ENCODE results near the gene GPSM3.
"Not testable (repeated sequence)": the region's sequence is repeated elsewhere in the genome, so short reads cannot be mapped to it uniquely, and the experiment has no call there.

Gene GPSM3, protein sequence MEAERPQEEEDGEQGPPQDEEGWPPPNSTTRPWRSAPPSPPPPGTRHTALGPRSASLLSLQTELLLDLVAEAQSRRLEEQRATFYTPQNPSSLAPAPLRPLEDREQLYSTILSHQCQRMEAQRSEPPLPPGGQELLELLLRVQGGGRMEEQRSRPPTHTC

DNA sequence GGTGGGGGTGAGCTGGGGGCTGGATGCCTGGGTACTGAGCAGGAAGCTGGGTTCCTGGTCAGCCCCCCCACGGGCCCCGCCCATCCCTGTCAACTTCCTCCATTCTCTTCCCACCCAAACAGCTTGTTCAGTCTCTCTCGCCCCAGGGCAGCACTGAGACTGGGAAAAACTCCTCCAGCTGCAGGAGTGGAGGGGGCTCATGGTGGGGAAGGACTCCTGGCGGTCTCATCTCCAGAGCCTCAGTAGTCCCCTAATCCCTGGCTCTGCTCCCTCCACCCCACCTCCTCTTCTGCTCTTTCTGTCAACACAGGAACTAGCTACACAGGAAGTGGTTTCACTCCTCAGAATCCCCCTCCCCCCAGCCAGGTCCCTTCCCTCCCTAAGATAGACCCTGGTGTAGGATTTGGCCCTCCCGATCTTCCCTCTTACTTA is at the start of gene GPSM3:
Gene GPSM3, minus strand, starts transcription at position 36 of the 432 bp plus-strand sequence. CDS start 130 bp downstream, outside the sequence.
- DNase-seq: peak in 9 of 42 donors; percentile 23 to 46 (median 37)
- intact Hi-C loops (cut with DNase I): no loop called here

GRCh38 chr6:32240686-32241085 is 48.2 kb upstream of the GPSM3 start:
- intact Hi-C loops (cut with DNase I): no loop called here
- no peak for DNase-seq

GRCh38 chr6:32239462-32239861 is 47.0 kb upstream of the GPSM3 start:
- no peak for DNase-seq
- intact Hi-C loops (cut with DNase I): no loop called here

DNA sequence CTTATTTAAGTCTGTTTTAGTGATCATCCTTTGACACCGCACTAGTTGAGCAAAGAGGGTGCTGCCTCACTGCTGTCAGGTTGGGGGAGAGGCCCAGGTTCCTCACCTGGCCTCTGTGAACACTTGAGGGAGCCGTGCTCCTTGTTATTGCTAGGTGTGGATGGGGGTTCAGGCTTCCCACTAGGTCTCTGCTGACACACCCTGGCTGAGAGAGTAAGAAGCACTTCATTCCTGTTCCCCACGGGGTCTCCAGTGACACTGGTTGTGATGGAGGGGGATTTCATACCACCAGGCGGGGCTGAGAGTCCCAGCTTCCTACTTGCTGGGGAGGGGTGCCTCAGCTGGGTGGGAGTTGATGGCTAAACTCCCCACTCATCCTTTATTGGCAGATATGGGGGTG is 42.5 kb upstream of the GPSM3 start:
- no peak for DNase-seq
- intact Hi-C loops (cut with DNase I): no loop called here

DNA sequence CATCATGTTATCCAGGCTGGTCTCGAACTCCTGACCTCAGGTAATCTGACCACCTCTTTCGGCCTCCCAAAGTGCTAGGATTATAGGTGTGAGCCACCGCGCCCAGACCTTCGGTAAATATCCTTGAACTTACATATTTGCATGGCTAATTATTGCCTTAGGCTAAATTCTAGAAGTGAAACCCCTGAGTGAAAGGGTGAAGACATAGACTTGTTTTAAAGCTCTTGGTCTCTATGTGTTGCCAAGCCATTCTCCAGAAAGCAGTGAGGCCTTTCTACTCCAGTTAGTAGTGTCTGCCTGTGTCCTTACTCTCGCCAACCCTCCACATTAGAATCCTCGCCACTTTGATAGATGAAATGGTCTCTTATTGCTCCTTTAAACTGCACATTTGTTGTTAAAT is 34.0 kb upstream of the GPSM3 start:
- intact Hi-C loops (cut with DNase I): no loop called here
- no peak for DNase-seq

DNA sequence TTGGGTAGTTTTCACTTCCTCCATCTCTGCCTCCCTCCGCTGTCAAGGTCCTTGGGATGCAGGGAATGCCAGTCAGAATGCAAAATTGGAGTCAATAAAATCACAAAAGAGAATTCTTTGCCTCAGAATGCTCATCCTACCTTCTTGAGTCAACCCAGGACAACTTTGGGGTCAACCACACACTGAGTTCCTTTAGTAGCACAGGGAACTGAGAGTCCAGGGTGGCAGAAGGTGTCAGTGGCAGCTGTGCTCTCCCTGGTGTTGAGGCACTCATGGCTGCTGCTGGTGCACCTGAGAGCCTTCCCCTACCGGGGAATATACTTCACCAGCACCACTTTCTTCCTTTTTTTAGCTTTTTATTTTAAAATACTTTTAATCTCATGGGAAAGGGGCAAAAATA is 32.3 kb upstream of the GPSM3 start:
- no peak for DNase-seq
- intact Hi-C loops (cut with DNase I): no loop called here

- intact Hi-C loops (cut with DNase I): no loop called here
- DNase-seq: peak in 1 of 42 donors; percentile 16
Measured at GRCh38 chr6:32223258-32224235, 31.1 kb upstream of the GPSM3 start, which contains the start of gene NOTCH4. Gene NOTCH4, minus strand, starts transcription at chr6:32224067. Its CDS starts 139 bp downstream, at chr6:32223928.

GRCh38 chr6:32222333-32223230 is 30.1 kb upstream of the GPSM3 start:
- intact Hi-C loops (cut with DNase I): no loop called here
- peak in 1 of 42 donors; percentile 29 for DNase-seq

- intact Hi-C loops (cut with DNase I): no loop called here
- DNase-seq: peak in 1 of 42 donors; percentile 29
Measured at GRCh38 chr6:32220021-32220420, 27.6 kb upstream of the GPSM3 start.

DNA sequence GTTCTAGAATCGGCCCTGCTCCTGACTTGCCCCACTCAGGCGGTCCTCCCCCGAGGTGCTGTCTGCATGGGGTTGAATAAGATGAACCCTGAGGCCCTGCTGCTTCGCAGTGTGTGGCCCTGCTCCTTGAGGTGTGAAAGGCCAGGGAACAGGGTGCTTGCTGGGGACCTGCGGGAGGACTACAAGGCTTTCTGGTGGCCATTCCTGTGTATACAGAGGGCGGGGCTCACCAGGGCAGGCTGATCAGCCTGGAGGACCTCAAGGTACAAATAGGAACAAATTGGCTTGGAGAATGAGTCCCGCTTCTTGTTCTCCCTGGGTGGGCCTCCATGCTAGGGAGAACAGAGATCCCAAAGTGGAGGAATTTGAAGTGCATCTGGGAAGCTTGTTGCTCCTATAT is 25.7 kb upstream of the GPSM3 start:
- intact Hi-C loops (cut with DNase I): no loop called here
- DNase-seq: peak in 1 of 42 donors; percentile 19

DNA sequence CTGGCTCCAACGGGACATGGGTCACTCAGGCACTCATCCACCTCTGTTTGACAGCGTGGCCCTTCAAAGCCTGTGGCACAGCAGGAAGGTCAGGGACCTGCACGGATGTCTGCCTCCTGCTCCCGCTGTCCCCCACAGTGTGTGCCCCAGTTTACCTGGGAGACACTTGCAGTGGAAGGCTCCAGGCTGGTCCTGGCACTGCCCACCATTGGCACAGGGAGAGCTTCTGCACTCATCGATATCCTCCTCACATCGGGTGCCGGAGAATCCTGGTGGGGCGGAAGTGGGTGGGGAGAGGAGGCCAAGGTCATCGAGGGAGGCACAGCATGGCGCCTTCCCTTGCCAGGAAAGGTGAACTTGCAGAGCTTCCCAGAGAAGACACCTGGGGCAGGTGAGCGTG is 24.6 kb upstream of the GPSM3 start:
- intact Hi-C loops (cut with DNase I): no loop called here
- peak in 1 of 42 donors; percentile 24 for DNase-seq

- intact Hi-C loops (cut with DNase I): no loop called here
- DNase-seq: peak in 1 of 42 donors; percentile 5
Measured at GRCh38 chr6:32216285-32216684, 23.8 kb upstream of the GPSM3 start.

GRCh38 chr6:32215617-32216016 is 23.2 kb upstream of the GPSM3 start:
- no peak for DNase-seq
- intact Hi-C loops (cut with DNase I): no loop called here

DNA sequence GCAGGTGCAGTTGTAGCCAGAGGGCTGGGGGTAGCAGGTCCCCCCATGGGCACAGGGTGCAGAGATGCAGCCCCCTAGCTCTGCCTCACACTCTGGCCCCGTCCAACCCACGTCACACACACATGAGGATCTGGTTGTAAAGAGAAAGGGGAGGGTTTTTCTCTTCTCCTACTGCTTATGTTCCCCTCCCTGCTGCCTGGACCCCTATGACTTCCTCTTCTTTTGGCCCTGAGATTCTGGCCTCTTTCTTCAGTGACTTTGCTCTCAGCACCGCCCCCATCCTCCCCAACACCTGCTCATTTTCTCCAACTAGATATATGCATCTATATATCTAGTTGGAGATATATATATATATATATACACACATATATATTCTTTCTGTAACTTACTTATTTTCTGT is 21.7 kb upstream of the GPSM3 start:
- intact Hi-C loops (cut with DNase I): no loop called here
- no peak for DNase-seq

DNA sequence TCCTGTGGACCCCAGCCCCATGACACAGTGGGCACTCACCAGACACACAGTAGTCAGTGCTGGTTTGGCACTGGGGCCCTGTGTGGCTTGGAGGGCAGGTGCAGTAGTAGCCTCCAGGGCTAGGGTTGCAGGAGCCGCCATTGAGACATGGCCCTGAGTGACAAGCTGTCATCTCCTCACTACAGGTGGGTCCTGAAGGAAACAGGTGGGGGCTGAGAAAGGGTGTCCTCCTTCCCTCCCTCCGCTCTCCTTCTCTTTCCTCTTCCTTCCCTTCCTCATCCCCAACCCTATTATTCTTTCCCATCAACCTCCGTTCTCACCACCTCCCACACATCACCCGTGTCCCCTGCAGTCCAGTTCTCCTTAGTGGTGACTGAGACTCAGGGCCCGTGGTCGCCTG is 21.2 kb upstream of the GPSM3 start:
- peak in 1 of 42 donors; percentile 24 for DNase-seq
- intact Hi-C loops (cut with DNase I): no loop called here

DNA sequence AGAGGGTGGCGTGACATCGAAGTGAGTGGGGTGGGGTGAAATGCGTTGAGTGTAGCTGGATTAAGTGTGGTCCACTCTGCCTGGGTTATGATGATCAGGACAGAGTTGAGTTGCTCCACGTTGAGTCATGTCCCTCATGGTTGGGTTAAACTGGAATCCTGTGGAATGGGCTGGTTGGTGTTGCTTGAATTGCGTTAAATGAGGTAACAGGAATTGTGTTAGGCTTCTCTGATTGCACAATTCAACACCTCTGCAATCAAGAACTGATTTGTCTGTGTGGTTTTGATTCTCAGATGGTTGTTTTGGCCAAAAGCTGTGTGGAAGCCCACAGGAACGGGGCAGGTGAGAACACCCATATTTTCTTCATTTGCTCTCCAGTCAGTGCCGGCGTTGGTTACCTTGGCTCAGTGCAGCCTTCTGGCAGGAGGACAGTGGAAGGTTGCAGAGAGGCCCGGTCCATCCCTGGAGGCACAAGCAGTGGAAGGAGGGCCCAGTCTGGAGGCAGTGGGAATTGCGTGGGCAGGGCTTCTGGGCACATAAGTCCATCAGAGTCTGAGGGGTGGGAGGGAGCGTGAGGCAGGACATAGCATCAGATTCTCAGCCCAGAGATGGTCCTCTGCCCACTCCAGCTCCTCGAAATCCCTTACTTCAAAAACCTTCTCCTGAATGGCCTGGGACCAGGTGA is 19.8 kb upstream of the GPSM3 start:
- intact Hi-C loops (cut with DNase I): no loop called here
- DNase-seq: peak in 1 of 42 donors; percentile 21

DNA sequence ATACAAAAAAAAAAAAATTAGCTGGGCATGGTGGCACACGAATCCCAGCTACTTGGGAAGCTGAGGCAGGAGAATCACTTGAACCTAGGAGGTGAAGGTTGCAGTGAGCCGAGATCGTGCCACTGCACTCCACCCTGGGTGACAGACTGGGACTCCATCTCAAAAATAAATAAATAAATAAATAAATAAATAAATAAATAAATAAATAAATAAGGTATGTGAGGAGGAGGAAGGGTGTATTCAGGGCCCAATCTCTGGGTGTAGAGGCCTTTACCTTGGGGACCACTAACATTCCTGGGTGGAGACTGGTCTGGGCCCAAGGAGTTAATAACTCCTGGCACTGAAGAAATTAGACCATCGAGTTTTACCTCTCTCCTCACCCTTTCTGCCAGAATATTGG is 19.0 kb upstream of the GPSM3 start:
- peak in 1 of 42 donors; percentile 7 for DNase-seq
- intact Hi-C loops (cut with DNase I): not testable (repeated sequence)

DNA sequence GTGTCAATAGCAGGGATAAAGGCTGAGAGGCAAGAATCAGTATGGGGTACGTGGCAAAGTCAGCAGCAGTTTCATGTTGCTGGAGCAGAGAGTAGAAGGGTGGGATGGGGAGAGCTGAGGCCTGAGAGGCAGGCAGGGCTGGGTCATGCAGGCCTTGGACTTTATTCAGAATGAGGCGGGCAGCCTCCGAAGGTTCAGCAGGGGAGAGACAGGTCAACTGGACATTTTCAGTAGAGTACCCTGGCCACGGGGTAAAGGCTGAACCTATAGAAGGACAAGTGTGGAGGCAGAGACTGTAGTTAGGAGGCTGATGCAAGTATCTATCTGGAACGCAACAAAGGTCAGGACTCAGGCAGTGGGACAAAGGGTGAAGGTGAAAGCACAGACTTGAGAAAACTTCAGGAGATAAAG is 17.8 kb upstream of the GPSM3 start:
- intact Hi-C loops (cut with DNase I): no loop called here
- DNase-seq: no peak

DNA sequence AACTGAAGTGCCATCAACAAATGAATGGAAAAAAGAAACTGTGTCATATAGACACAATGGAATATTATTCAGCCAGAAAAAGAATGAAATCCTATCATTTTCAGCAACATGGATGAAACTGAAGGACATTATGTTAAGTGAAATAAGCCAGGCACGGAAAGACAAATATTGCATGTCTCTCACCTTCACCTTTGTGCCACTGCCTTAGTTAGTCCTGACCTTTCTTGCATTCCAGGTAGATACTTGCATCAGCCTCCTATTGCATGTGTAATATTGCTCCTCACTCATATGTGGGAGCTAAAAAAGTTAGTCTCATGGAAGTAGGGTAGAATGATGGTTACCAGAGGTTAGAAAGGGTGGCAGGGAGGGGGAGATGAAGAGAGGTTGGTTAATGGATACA is 16.6 kb upstream of the GPSM3 start:
- intact Hi-C loops (cut with DNase I): no loop called here
- DNase-seq: no peak

All from head of caudate nucleus (tissue), 42 donors.